Pancreas (tissue), 10 donors: ENCODE results near the gene PGAP3. TPM values are rescaled to one million over a fixed set of nuclear protein-coding genes. Genes with fewer than 3 reads are reported as not detected.

Experiments
- ATAC-seq, 4 donors: fragments of 200-7000 bp; cut with Tn5 transposase; one replicate each; pipeline versions ENCODE4 v1.8.0 to v1.9.1; 2020; ENCODE audit warnings: mild to moderate bottlenecking in 4 of 4, moderate library complexity in 4 of 4
- DNase-seq, 6 donors: peaks; one replicate each; pipeline ENCODE4 v3.0.0-alpha.2; 2020
- FAIRE-seq: peaks from 2 replicates; lab custom pipeline; 2012; peaks lifted over from hg19 to GRCh38; lab: Jason Lieb, UNC
- H3K27ac ChIP-seq, 4 donors: fragments of 200-600 bp; sonication (generic); 1 replicate in 3 of 4; 2 replicates in 1 of 4; pipeline versions ENCODE4 v1.5.0 to v1.8.0; 2020
- H3K27me3 ChIP-seq, 4 donors: fragments of 200-600 bp; one replicate each; pipeline ENCODE4 v1.8.0; 2021
- H3K36me3 ChIP-seq, 3 donors: fragments of 200-600 bp; sonication (generic) in 1 of 3; one replicate each; pipeline versions ENCODE4 v1.5.0 to v1.8.0; 2020 to 2021
- H3K4me1 ChIP-seq, 3 donors: fragments of 200-600 bp; one replicate each; pipeline ENCODE4 v1.8.0; 2021
- H3K4me3 ChIP-seq, 4 donors: fragments of 200-600 bp; sonication (generic) in 2 of 4; one replicate each; pipeline versions ENCODE4 v1.5.0 to v1.8.0; 2020 to 2021
- H3K9me3 ChIP-seq, 4 donors: fragments of 200-600 bp; one replicate each; pipeline ENCODE4 v1.8.0; 2021
- WGBS, 2 donors: extraction: QIAGEN DNeasy Blood & Tissue Kit; methylation state at CpG; one replicate each; pipeline ENCODE4 v1.1.7; 2013; 5-methylcytosine and 5-hydroxymethylcytosine counted together
- intact Hi-C, 3 donors: fragments of 100-400 bp; cut with DNase I; formaldehyde crosslinking; loops; one replicate each; pipeline versions ENCODE4 v1.11.1 to v1.14.2; 2022
- polyA plus RNA-seq, 2 donors: library from polyadenylated mRNA; stranded (reverse); fragments of 200-250 nt; gene quantifications; one replicate each; pipeline ENCODE4 v1.2.3, GENCODE V29; 2013
- total RNA-seq, 6 donors: library from RNA; stranded (reverse); fragmentation: NEBNext Ultra II Directional in 4 of 6; extraction: Animal tissue kit (Norgen Biotek cat#: 25700) in 4 of 6; gene quantifications; one replicate each; pipeline versions ENCODE4 v1.2.1 to v1.2.4, GENCODE V29; 2021 to 2023
- TF ChIP-seq, protein P1 (sequence below), 4 donors: fragments of 200-600 bp; sonication (generic) in 3 of 4; IDR thresholded peaks; one replicate each; pipeline versions ENCODE4 v1.5.0 to v1.8.0; 2021; ENCODE audit warnings: antibody characterized with exemption in 4 of 4
- donor health status: healthy with polysubstance abuse.
- donor health status: DM: no; HTN: no; CAD: no; lungs with moderate emphysema.
- donor health status: DM: no; HTN: no; CAD: no.
- donor health status: control.
- donor health status: control.
- donor health status: Bipolar disorder and iron deficiency.
- donor health status: DM: yes; HTN: yes; CAD: no.
- donor health status: DM: no; HTN: no; CAD: no.
- donor health status: DM: no; HTN: no; CAD: no.
- donor health status: DM: yes; HTN: yes; CAD: no.

PGAP3 gene
- total RNA-seq (10 to 100 TPM; 19.4 to 33.4 (median 23.1) TPM), polyA plus RNA-seq (10 to 100 TPM; 34.7 to 46.3 TPM)

DNA sequence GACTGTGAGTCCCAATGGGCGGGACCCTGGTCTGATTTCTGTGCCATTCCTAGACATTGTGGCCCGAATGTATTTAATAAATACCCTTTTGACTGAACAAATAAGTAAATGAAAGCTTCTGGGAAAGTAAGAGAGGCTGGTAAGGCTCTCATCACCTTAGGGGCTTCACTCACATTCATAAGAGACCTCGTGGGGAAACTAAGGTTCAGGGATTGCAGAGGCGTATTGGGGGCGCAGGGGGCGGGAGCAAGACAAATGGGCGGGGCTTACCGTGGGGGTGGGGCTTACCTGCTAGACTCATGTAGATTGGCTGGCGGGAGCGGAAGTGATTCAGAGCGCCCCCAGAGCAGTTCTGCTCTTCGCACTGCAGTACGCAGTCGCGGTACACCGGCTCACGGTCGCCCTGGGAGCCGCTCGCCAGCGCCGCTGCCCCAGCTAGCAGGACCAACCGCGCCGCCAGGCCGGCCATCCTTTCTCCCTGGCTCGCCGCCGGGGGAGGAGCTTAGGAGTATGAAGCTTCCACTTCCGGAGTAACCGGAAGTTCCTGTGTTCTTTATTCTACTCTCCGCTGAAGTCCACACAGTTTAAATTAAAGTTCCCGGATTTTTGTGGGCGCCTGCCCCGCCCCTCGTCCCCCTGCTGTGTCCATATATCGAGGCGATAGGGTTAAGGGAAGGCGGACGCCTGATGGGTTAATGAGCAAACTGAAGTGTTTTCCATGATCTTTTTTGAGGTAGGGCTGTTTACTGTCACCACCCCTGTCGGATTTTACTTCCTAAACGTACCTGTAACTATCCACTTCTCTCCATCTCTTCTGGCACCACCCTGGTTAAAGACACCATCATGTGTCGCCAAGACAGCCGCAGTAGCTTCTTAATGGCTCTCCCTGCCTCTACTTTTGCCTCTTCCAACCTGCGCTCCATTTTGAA is at the start of gene PGAP3:
Gene PGAP3, minus strand, starts transcription at position 512 of the 929 bp plus-strand sequence. Its CDS starts 43 bp downstream, at position 469.
- no peak for FAIRE-seq
- TF ChIP-seq, protein P1, sequence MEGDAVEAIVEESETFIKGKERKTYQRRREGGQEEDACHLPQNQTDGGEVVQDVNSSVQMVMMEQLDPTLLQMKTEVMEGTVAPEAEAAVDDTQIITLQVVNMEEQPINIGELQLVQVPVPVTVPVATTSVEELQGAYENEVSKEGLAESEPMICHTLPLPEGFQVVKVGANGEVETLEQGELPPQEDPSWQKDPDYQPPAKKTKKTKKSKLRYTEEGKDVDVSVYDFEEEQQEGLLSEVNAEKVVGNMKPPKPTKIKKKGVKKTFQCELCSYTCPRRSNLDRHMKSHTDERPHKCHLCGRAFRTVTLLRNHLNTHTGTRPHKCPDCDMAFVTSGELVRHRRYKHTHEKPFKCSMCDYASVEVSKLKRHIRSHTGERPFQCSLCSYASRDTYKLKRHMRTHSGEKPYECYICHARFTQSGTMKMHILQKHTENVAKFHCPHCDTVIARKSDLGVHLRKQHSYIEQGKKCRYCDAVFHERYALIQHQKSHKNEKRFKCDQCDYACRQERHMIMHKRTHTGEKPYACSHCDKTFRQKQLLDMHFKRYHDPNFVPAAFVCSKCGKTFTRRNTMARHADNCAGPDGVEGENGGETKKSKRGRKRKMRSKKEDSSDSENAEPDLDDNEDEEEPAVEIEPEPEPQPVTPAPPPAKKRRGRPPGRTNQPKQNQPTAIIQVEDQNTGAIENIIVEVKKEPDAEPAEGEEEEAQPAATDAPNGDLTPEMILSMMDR (IDR thresholded peaks at IDR 0.05): no peak
- H3K4me3 ChIP-seq: peak within 1 kb of the TSS; percentile 42 to 73 (median 57)
- H3K27ac ChIP-seq: peak within 1 kb of the TSS; percentile 59 to 94 (median 80)
- peaks cover 0 to 4% (median 0%) of the 10 kb centered on the region in 3 donors for H3K36me3 ChIP-seq
- peak; percentile 93 to 96 (median 96) for ATAC-seq
- H3K27me3 ChIP-seq: no peaks in the 10 kb centered on the region
- WGBS, 2 donors: 1 to 2% methylated on average over 42 to 45 of the region's 45 CpGs
- DNase-seq: peak; percentile 71 to 91 (median 87)
- peaks cover 0 to 7% (median 5%) of the 10 kb centered on the region in 3 donors for H3K4me1 ChIP-seq
- intact Hi-C loops: no loop called here
- H3K9me3 ChIP-seq: no peaks in the 10 kb centered on the region

DNA sequence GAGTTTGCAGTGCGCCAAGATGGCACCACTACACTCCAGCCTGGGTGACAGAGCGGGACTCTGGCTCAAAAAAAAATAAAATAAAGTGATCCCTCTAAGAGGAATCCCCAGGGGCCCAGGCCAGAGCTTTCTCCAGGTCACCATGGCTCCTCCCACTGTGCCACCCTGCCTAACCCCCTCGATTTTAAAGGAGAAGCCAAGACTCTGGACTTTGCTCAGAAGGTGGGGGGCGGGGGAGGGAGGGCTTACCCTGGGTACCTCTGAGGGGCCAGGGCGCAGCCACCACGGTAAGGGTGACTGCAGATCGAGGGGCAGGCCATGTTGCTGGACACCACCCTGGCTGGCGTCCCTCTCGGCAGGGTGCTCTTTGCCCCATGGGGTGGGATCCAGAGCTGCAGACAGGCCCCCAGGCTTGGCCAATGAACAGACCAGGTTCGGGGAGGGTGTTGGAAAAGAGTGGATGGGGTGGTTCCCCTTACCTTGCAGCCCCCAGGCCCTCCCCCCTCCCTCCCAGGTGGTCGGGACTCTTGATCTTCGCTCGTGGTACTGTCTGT is 49.4 kb upstream of the PGAP3 start:
- ATAC-seq: peak; percentile 2 to 35 (median 27)
- Histone ChIP-seq H3K27ac (peak overlapping the region; percentile 78 to 97 (median 94)), H3K4me3 (peak overlapping the region; percentile 57 to 79 (median 63)), H3K27me3 (no peaks in the 10 kb centered on the region), H3K4me1 (peaks cover 10 to 20% (median 16%) of the 10 kb centered on the region in 3 donors), H3K36me3 (peaks cover 0 to 1% (median 0%) of the 10 kb centered on the region in 3 donors), H3K9me3 (no peaks in the 10 kb centered on the region)
- intact Hi-C loops: no loop called here
- no peak for FAIRE-seq
- 11 to 15% methylated on average over 13 of the region's 13 CpGs for WGBS, 2 donors
- peak in 4 of 6 donors; percentile 64 to 82 (median 72) for DNase-seq
- TF ChIP-seq, protein P1 (IDR thresholded peaks at IDR 0.05): no peak

DNA sequence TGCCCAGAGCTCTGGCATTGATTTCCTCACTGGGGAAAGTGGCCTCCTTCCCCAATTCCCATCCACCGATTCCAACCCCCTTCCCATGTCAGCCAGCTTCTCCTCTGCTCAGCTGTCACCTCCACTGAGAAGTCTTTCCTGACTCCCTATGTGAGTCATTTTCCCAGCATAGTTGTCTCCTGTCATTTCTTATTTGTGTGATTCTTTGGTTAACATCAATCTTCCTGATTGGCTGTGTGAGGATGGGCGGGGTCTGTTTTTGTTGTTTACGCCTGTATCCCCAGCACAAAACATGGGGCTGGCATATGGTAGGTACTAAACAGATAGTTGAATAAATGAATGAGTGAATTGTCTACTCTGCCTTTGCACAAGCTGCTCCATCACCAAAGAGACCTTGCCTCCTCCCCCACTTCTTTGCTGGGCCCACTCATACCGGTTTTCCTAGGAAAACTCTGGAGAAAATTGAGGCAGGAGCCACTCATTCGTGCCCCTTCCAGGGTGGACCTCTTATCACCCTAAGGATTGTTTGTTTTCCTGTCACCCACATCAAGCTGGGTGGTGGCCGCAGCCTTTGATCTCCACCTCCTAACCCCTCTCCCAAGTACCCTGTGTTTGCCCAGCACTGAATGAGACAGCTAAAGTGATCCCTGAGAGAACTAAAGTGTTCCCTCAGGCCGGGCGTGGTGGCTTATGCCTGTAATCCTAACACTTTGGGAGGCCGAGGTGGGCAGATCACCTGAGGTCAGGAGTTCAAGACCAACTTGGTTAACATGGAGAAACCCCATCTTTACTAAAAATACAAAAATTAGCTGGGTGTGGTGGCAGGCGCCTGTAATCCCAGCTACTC is 48.7 kb upstream of the PGAP3 start:
- DNase-seq: peak in 4 of 6 donors; percentile 8 to 28 (median 18)
- FAIRE-seq: no peak
- peaks cover 10 to 20% (median 16%) of the 10 kb centered on the region in 3 donors for H3K4me1 ChIP-seq
- no peaks in the 10 kb centered on the region for H3K36me3 ChIP-seq
- intact Hi-C loops: no loop called here
- H3K9me3 ChIP-seq: no peaks in the 10 kb centered on the region
- H3K27me3 ChIP-seq: no peaks in the 10 kb centered on the region
- ATAC-seq: no peak
- peak overlapping the region in 2 of 4 donors; percentile 65 to 79 for H3K4me3 ChIP-seq
- TF ChIP-seq, protein P1 (IDR thresholded peaks at IDR 0.05): no peak
- H3K27ac ChIP-seq: peak overlapping the region; percentile 78 to 97 (median 94)
- WGBS, 2 donors: 39 to 41% methylated on average over 10 of the region's 10 CpGs

GRCh38 chr17:39735882-39736281 is 48.0 kb upstream of the PGAP3 start:
- no peak overlapping the region for H3K4me3 ChIP-seq
- H3K27ac ChIP-seq: no peak overlapping the region
- H3K27me3 ChIP-seq: no peaks in the 10 kb centered on the region
- no peaks in the 10 kb centered on the region for H3K9me3 ChIP-seq
- FAIRE-seq (no peak), ATAC-seq (no peak), DNase-seq (peak in 1 of 6 donors; percentile 15)
- intact Hi-C loops: no loop called here
- WGBS, 2 donors: 75 to 76% methylated on average over 2 of the region's 2 CpGs
- TF ChIP-seq, protein P1 (IDR thresholded peaks at IDR 0.05): no peak
- H3K36me3 ChIP-seq: no peaks in the 10 kb centered on the region
- peaks cover 9 to 14% (median 10%) of the 10 kb centered on the region in 3 donors for H3K4me1 ChIP-seq
